ENCODE data around the gene RMND5B.

- TF ChIP-seq, protein P1, sequence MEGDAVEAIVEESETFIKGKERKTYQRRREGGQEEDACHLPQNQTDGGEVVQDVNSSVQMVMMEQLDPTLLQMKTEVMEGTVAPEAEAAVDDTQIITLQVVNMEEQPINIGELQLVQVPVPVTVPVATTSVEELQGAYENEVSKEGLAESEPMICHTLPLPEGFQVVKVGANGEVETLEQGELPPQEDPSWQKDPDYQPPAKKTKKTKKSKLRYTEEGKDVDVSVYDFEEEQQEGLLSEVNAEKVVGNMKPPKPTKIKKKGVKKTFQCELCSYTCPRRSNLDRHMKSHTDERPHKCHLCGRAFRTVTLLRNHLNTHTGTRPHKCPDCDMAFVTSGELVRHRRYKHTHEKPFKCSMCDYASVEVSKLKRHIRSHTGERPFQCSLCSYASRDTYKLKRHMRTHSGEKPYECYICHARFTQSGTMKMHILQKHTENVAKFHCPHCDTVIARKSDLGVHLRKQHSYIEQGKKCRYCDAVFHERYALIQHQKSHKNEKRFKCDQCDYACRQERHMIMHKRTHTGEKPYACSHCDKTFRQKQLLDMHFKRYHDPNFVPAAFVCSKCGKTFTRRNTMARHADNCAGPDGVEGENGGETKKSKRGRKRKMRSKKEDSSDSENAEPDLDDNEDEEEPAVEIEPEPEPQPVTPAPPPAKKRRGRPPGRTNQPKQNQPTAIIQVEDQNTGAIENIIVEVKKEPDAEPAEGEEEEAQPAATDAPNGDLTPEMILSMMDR (IDR thresholded peaks at IDR 0.05; ENCODE audit: poor library complexity), result no peak
- TF ChIP-seq EZH2 (IDR thresholded peaks at IDR 0.05; ENCODE audit: borderline replicate concordance), result no peak
- no peak for TF ChIP-seq EZH2phosphoT487 (IDR thresholded peaks at IDR 0.05; ENCODE audit: low read depth, severe bottlenecking, unreplicated experiment)
Observed at GRCh38 chr5:178094345-178094744, 36.5 kb upstream of the RMND5B start.

Measured in hepatocyte (in vitro differentiated cells).